ENCODE results near the gene MUTYH.

- TF ChIP-seq POLR2A (IDR thresholded peaks at IDR 0.05; ENCODE audit: low read depth) = no peak
- TF ChIP-seq, protein P1, sequence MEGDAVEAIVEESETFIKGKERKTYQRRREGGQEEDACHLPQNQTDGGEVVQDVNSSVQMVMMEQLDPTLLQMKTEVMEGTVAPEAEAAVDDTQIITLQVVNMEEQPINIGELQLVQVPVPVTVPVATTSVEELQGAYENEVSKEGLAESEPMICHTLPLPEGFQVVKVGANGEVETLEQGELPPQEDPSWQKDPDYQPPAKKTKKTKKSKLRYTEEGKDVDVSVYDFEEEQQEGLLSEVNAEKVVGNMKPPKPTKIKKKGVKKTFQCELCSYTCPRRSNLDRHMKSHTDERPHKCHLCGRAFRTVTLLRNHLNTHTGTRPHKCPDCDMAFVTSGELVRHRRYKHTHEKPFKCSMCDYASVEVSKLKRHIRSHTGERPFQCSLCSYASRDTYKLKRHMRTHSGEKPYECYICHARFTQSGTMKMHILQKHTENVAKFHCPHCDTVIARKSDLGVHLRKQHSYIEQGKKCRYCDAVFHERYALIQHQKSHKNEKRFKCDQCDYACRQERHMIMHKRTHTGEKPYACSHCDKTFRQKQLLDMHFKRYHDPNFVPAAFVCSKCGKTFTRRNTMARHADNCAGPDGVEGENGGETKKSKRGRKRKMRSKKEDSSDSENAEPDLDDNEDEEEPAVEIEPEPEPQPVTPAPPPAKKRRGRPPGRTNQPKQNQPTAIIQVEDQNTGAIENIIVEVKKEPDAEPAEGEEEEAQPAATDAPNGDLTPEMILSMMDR (IDR thresholded peaks at IDR 0.05) = no peak
- no peak for TF ChIP-seq POLR2AphosphoS5 (IDR thresholded peaks at IDR 0.05)
These were observed 33.9 kb downstream of the MUTYH start for GRCh38 chr1:45306319-45306718.
